Left ventricle myocardium superior (tissue), 1 donor: ENCODE results near the gene FAH. TPM values are rescaled to one million over a fixed set of nuclear protein-coding genes. Genes with fewer than 3 reads are reported as not detected.

ENCODE experiments used
- ATAC-seq: fragments of 200-7000 bp; cut with Tn5 transposase; one replicate; pipeline ENCODE4 v1.9.1; 2020; ENCODE audit warnings: mild to moderate bottlenecking, moderate library complexity
- DNase-seq: peaks from one replicate; pipeline ENCODE4 v3.0.0-alpha.2; 2020
- intact Hi-C: fragments of 100-400 bp; cut with micrococcal nuclease; formaldehyde crosslinking; loops from one replicate; pipeline ENCODE4 v1.11.0; 2022
- total RNA-seq: library from RNA; stranded (reverse); fragmentation: NEBNext Ultra II Directional; extraction: Animal tissue kit (Norgen Biotek cat#: 25700); gene quantifications from one replicate; pipeline ENCODE4 v1.2.1, GENCODE V29; 2021
- donor health status: DM: no; HTN: yes; CAD: no; lungs with severe emphysema.

Gene FAH
- total RNA-seq, 1 donor from 2014 or later = 21.9 TPM

- DNase-seq = no peak
- no peak for ATAC-seq
- intact Hi-C loops = no loop called here
Observed at GRCh38 chr15:80167936-80168335, 15.1 kb downstream of the FAH start.

GRCh38 chr15:80168421-80168820 lies 15.6 kb downstream of the FAH start:
- ATAC-seq = no peak
- no peak for DNase-seq
- intact Hi-C loops = no loop called here

- ATAC-seq (no peak), DNase-seq (no peak)
- intact Hi-C loops = no loop called here
Observed at GRCh38 chr15:80169768-80170357, 17.1 kb downstream of the FAH start.

- no peak for ATAC-seq
- intact Hi-C loops = no loop called here
- no peak for DNase-seq
Observed at GRCh38 chr15:80170596-80170995, 17.8 kb downstream of the FAH start.

- intact Hi-C loops = no loop called here
- DNase-seq (no peak), ATAC-seq (no peak)
Observed at GRCh38 chr15:80171787-80172186, 19.0 kb downstream of the FAH start.

- DNase-seq (no peak), ATAC-seq (no peak)
- intact Hi-C loops = no loop called here
Observed at GRCh38 chr15:80172401-80172800, 19.6 kb downstream of the FAH start.

GRCh38 chr15:80173022-80173759 lies 20.4 kb downstream of the FAH start:
- peak; percentile 65 for DNase-seq
- peak; percentile 74 for ATAC-seq
- intact Hi-C loops = no loop called here

- DNase-seq (peak; percentile 44), ATAC-seq (peak; percentile 83)
- intact Hi-C loops = no loop called here
Observed at GRCh38 chr15:80174017-80174746, 21.4 kb downstream of the FAH start.

- DNase-seq = no peak
- ATAC-seq = no peak
- intact Hi-C loops = no loop called here
Observed at GRCh38 chr15:80175436-80175835, 22.6 kb downstream of the FAH start.

- ATAC-seq (no peak), DNase-seq (no peak)
- intact Hi-C loops = no loop called here
Observed at GRCh38 chr15:80176443-80176842, 23.6 kb downstream of the FAH start.

- DNase-seq (no peak), ATAC-seq (no peak)
- intact Hi-C loops = no loop called here
Observed at GRCh38 chr15:80177156-80177555, 24.4 kb downstream of the FAH start.

- intact Hi-C loops = no loop called here
- ATAC-seq (no peak), DNase-seq (no peak)
Observed at GRCh38 chr15:80179025-80179759, 26.4 kb downstream of the FAH start.

GRCh38 chr15:80179935-80180334 lies 27.1 kb downstream of the FAH start:
- no peak for ATAC-seq
- intact Hi-C loops = no loop called here
- DNase-seq = no peak

GRCh38 chr15:80180468-80180867 lies 27.7 kb downstream of the FAH start:
- ATAC-seq (no peak), DNase-seq (no peak)
- intact Hi-C loops = no loop called here

- intact Hi-C loops = no loop called here
- DNase-seq (no peak), ATAC-seq (no peak)
Observed at GRCh38 chr15:80180986-80181385, 28.2 kb downstream of the FAH start.

- DNase-seq (no peak), ATAC-seq (peak; percentile 86)
- intact Hi-C loops = no loop called here
Observed at GRCh38 chr15:80182611-80183261, 29.9 kb downstream of the FAH start.

- DNase-seq (no peak), ATAC-seq (no peak)
- intact Hi-C loops = no loop called here
Observed at GRCh38 chr15:80183306-80183705, 30.5 kb downstream of the FAH start.

GRCh38 chr15:80183886-80184285 lies 31.1 kb downstream of the FAH start:
- ATAC-seq = no peak
- intact Hi-C loops = no loop called here
- DNase-seq = no peak

- intact Hi-C loops = no loop called here
- ATAC-seq = no peak
- DNase-seq = no peak
Observed at GRCh38 chr15:80184554-80184953, 31.8 kb downstream of the FAH start.
